Breast epithelium (tissue), 4 donors: Measurements from ENCODE around the gene FAM98B. TPM values are rescaled to one million over a fixed set of nuclear protein-coding genes. Genes with fewer than 3 reads are reported as not detected.

Experiments used
- DNase-seq, 2 donors: peaks; one replicate each; pipeline ENCODE4 v3.0.0-alpha.2; 2019; ENCODE audit warnings: low spot score in 2 of 2
- H3K27ac ChIP-seq, 2 donors: fragments of 200-600 bp; sonication (generic) in 1 of 2; one replicate each; pipeline ENCODE4 v1.5.1; 2016 to 2019; ENCODE audit warnings: mild to moderate bottlenecking in 1 of 2
- H3K27me3 ChIP-seq, 2 donors: fragments of 200-600 bp; sonication (generic) in 1 of 2; one replicate each; pipeline versions ENCODE4 v1.5.1 to v1.6.0; 2017 to 2019; ENCODE audit warnings: control low read depth in 1 of 2, mild to moderate bottlenecking in 1 of 2
- H3K36me3 ChIP-seq: fragments of 200-600 bp; one replicate; pipeline ENCODE4 v1.5.1; 2019
- H3K4me1 ChIP-seq, 2 donors: fragments of 200-600 bp; sonication (generic); one replicate each; pipeline ENCODE4 v1.5.1; 2016 to 2019; ENCODE audit warnings: control low read depth in 1 of 2
- H3K4me3 ChIP-seq, 3 donors: fragments of 200-600 bp; sonication (generic); 1 replicate in 2 of 3; 2 replicates in 1 of 3; pipeline ENCODE4 v1.5.1; 2016 to 2019; ENCODE audit warnings: mild to moderate bottlenecking in 3 of 3, moderate library complexity in 2 of 3
- H3K9me3 ChIP-seq, 2 donors: fragments of 200-600 bp; sonication (generic) in 1 of 2; one replicate each; pipeline ENCODE4 v1.5.1; 2016 to 2019; ENCODE audit warnings: control low read depth in 1 of 2
- POLR2A ChIP-seq: fragments of 450-650 bp; IDR thresholded peaks from one replicate; pipeline ENCODE4 v1.6.1; 2016; ENCODE audit warnings: antibody characterized with exemption, mild to moderate bottlenecking, moderate library complexity
- POLR2AphosphoS5 ChIP-seq, 3 donors: sonication (generic); formaldehyde crosslinking; IDR thresholded peaks; one replicate each; pipeline ENCODE4 v1.6.1; 2017; ENCODE audit warnings: antibody characterized with exemption in 3 of 3
- intact Hi-C: fragments of 100-400 bp; cut with DNase I; formaldehyde crosslinking; loops from one replicate; pipeline ENCODE4 v1.15.1; 2023; ENCODE audit warnings: low total_unique reads
- total RNA-seq, 3 donors: library from RNA; depleted of rRNA; stranded (reverse); fragments of >200 nt; gene quantifications; one replicate each; pipeline ENCODE4 v1.1.0, GENCODE V29; 2016
- TF ChIP-seq, protein P1 (sequence below), 3 donors: fragments of 450-650 bp; IDR thresholded peaks; one replicate each; pipeline ENCODE4 v1.5.1; 2016 to 2017; ENCODE audit warnings: antibody characterized with exemption in 3 of 3, mild to moderate bottlenecking in 3 of 3, moderate library complexity in 3 of 3

The FAM98B gene
- total RNA-seq, 3 donors from 2014 or later, result 12.0 to 14.6 (median 13.4) TPM

DNA sequence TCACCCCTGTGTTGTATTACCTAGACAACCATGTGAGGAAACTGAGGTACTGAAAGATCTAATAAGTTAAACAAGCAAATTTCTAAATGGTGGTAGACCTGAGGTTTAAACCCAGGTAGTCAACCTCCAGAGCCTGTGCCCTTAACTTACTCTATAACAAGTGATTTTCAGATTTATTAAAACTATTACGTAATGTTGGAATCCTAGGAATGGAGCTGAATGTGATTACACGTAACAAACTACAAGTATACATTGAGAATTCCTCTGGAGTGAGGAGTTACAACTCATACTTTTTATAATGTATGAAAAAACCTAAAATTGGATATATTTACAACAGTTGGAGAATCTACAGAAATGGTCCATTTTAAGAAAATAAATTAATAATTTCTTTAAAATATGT is 18.0 kb downstream of the FAM98B start:
- Histone ChIP-seq H3K4me1 (no peaks in the 10 kb centered on the region), H3K27ac (no peak overlapping the region), H3K36me3 (peaks cover 5% of the 10 kb centered on the region), H3K27me3 (no peaks in the 10 kb centered on the region), H3K9me3 (no peaks in the 10 kb centered on the region), H3K4me3 (no peak overlapping the region)
- TF ChIP-seq POLR2AphosphoS5 (IDR thresholded peaks at IDR 0.05), result no peak
- TF ChIP-seq, protein P1, sequence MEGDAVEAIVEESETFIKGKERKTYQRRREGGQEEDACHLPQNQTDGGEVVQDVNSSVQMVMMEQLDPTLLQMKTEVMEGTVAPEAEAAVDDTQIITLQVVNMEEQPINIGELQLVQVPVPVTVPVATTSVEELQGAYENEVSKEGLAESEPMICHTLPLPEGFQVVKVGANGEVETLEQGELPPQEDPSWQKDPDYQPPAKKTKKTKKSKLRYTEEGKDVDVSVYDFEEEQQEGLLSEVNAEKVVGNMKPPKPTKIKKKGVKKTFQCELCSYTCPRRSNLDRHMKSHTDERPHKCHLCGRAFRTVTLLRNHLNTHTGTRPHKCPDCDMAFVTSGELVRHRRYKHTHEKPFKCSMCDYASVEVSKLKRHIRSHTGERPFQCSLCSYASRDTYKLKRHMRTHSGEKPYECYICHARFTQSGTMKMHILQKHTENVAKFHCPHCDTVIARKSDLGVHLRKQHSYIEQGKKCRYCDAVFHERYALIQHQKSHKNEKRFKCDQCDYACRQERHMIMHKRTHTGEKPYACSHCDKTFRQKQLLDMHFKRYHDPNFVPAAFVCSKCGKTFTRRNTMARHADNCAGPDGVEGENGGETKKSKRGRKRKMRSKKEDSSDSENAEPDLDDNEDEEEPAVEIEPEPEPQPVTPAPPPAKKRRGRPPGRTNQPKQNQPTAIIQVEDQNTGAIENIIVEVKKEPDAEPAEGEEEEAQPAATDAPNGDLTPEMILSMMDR (IDR thresholded peaks at IDR 0.05), result no peak
- no peak for TF ChIP-seq POLR2A
- DNase-seq, result no peak
- intact Hi-C loops, result no loop called here

DNA sequence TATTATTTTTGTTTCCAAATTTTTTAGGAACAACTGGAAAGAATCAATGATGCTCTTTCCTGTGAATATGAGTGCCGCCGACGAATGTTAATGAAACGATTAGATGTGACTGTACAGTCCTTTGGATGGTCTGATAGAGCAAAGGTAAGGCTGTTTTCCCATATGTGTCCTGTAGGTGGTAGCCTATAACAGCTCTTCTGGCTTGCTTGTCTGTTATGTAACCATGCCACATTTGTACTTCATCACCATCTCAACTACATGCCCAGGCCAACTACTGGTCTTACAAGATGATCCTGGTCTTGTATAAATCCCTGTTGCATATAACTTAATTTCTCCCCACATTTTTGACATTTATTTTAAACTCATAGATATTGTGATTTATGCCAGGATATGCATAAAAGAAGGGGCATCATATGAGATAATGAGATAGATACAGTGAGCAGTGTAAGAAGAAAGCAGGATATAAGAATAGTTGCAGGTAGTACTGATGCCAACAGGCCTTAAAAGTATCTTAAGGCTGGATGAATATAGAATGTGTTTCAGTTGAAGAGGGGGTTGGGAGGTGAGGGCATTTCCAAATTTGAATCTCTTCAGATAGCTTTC is 20.3 kb downstream of the FAM98B start:
- no peaks in the 10 kb centered on the region for H3K9me3 ChIP-seq
- no peak overlapping the region for H3K27ac ChIP-seq
- H3K27me3 ChIP-seq, result no peaks in the 10 kb centered on the region
- no peak overlapping the region for H3K4me3 ChIP-seq
- TF ChIP-seq POLR2A (no peak), POLR2AphosphoS5 (IDR thresholded peaks at IDR 0.05) (no peak)
- TF ChIP-seq, protein P1 (IDR thresholded peaks at IDR 0.05), result peak in 2 of 3 donors; percentile 48 to 60
- no peak for DNase-seq
- no peaks in the 10 kb centered on the region for H3K4me1 ChIP-seq
- peaks cover 5% of the 10 kb centered on the region for H3K36me3 ChIP-seq
- intact Hi-C loops, result no loop called here

DNA sequence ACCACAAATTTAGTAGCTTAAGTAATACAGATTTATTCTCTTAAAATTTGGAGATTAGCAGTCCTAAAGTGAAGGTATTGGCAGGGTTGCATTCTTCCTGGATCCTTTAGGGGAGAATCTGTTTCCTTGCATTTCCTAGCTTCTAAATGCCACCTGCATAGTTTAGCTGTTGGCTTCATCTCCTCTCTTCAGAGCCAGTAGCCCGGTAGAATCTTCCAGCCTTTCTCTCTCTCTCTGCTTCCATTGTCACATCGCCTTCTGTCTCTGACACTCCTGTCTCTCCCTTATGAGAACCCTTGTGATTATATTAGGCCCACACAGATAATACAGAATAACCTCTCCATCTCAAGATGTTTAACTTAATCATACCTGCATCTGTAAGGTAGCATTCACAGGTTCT is 21.4 kb downstream of the FAM98B start:
- Histone ChIP-seq H3K27me3 (no peaks in the 10 kb centered on the region), H3K36me3 (peaks cover 5% of the 10 kb centered on the region), H3K27ac (no peak overlapping the region), H3K4me1 (no peaks in the 10 kb centered on the region), H3K9me3 (no peaks in the 10 kb centered on the region), H3K4me3 (no peak overlapping the region)
- TF ChIP-seq POLR2AphosphoS5 (IDR thresholded peaks at IDR 0.05) (no peak), POLR2A (no peak)
- TF ChIP-seq, protein P1 (IDR thresholded peaks at IDR 0.05), result no peak
- no peak for DNase-seq
- intact Hi-C loops, result no loop called here

DNA sequence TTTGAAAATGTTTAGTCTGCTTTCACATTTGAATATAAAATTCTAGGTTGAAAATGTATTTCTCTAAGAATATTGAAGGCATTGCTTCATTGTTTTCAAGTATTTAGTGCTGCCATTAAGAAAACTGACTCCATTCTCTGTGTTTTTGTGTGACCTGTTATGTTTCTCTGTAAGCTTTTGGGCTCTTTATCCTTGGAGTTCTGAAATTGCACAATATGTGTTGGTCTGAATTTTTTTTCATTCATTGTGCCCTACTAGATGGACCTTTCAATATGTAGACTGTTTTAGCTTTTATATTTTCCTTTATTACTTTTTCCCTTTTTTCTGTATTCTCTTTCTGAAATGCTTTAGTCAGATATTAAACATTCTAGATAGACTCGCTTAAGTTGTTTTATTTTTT is 22.2 kb downstream of the FAM98B start:
- H3K27ac ChIP-seq, result no peak overlapping the region

DNA sequence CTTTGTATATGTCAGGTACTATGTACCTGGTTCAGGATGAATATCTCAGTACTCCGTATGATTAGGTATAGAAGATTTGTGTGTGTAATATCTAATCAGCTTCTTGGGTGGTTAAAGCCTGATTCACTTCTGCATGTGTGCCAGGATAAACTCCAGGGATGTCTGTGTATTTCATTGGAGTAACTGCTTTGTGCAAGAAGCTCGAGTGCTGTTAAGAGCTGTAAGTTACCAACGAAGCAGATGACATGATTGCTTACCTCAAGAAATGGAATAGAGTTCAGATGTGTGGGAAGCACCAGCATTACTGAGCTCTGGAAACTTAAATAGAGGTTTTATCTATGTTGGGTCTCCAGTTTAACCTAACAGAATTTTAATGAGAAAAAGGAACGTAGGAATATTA is 23.7 kb downstream of the FAM98B start:
- no peaks in the 10 kb centered on the region for H3K9me3 ChIP-seq
- no peaks in the 10 kb centered on the region for H3K27me3 ChIP-seq
- peaks cover 5% of the 10 kb centered on the region for H3K36me3 ChIP-seq
- no peak overlapping the region for H3K4me3 ChIP-seq
- TF ChIP-seq, protein P1 (IDR thresholded peaks at IDR 0.05), result no peak
- TF ChIP-seq POLR2A, result no peak
- no peak for TF ChIP-seq POLR2AphosphoS5 (IDR thresholded peaks at IDR 0.05)
- intact Hi-C loops, result no loop called here
- no peak for DNase-seq
- no peak overlapping the region for H3K27ac ChIP-seq
- no peaks in the 10 kb centered on the region for H3K4me1 ChIP-seq

More for the DNA sequence above, 22.2 kb downstream of the FAM98B start:
- intact Hi-C loops, result no loop called here
- DNase-seq, result no peak
- H3K4me3 ChIP-seq, result no peak overlapping the region
- H3K4me1 ChIP-seq, result no peaks in the 10 kb centered on the region
- peaks cover 5% of the 10 kb centered on the region for H3K36me3 ChIP-seq
- TF ChIP-seq, protein P1 (IDR thresholded peaks at IDR 0.05), result no peak
- TF ChIP-seq POLR2A, result no peak
- no peak for TF ChIP-seq POLR2AphosphoS5 (IDR thresholded peaks at IDR 0.05)
- H3K9me3 ChIP-seq, result no peaks in the 10 kb centered on the region
- H3K27me3 ChIP-seq, result no peaks in the 10 kb centered on the region
